ENCODE measurements around the gene ZNF770. TPM values are rescaled to one million over a fixed set of nuclear protein-coding genes. Genes with fewer than 3 reads are reported as not detected.

Gene ZNF770
- total and polyA plus RNA-seq, 10 of the 15 experiments (the other 5 are each of a cell fraction or from before 2014, with no cell fraction given): 1.8 to 118 (median 26.0) TPM

- no peak for FAIRE-seq
Measured at GRCh38 chr15:34941831-34942230, 46.3 kb downstream of the ZNF770 start.

More at GRCh38 chr15:34941831-34942230, 46.3 kb downstream of the ZNF770 start:
- SMC1A ChIA-PET (ENCODE audit: uncharacterized antibody, unreplicated experiment): interaction anchor here (1.1 kb wide), 2 partner anchors 9 to 12 kb away, joined by 3 to 5 read pairs; no protein-coding TSS in a partner anchor
- no peak for TF ChIP-seq BCL3 (IDR thresholded peaks at IDR 0.05; ENCODE audit: borderline replicate concordance, insufficient read depth, low read depth, low read length, poor library complexity, severe bottlenecking)
- TF ChIP-seq POLR2A (IDR thresholded peaks at IDR 0.05; ENCODE audit: low read depth, low read length): no peak
- TF ChIP-seq E2F8 (IDR thresholded peaks at IDR 0.05; ENCODE audit: low read depth, partially characterized antibody): no peak
- TF ChIP-seq POU2F2 (IDR thresholded peaks at IDR 0.05; ENCODE audit: borderline replicate concordance, low read depth, low read length): no peak
- no peak for TF ChIP-seq SIN3A (IDR thresholded peaks at IDR 0.05; ENCODE audit: low read depth, low read length)
- no peak for TF ChIP-seq ZNF274 (IDR thresholded peaks at IDR 0.05; ENCODE audit: insufficient read depth, insufficient read length)
- TF ChIP-seq ATF2 (IDR thresholded peaks at IDR 0.05; ENCODE audit: low read length): no peak
- Histone ChIP-seq H2AFZ (ENCODE audit: control insufficient read depth, low read depth, low read length) (no peak overlapping the region), H3K9ac (ENCODE audit: control insufficient read depth, insufficient read depth, low read length) (no peak overlapping the region), H3K27me3 (replicated peaks in 1 of 2; ENCODE audit: control insufficient read depth in 2 of 2, insufficient read depth in 2 of 2, low read length in 1 of 2) (no peaks in the 10 kb centered on the region), H3K9me3 (replicated peaks; ENCODE audit: control insufficient read depth, insufficient read depth, low read length) (no peaks in the 10 kb centered on the region), H3K79me2 (ENCODE audit: control insufficient read depth, insufficient read depth, low read length) (no peaks in the 10 kb centered on the region), H3K4me2 (ENCODE audit: control insufficient read depth, insufficient read depth) (no peak overlapping the region), H4K20me1 (ENCODE audit: control insufficient read depth, insufficient read depth) (no peaks in the 10 kb centered on the region), H3K36me3 (ENCODE audit: control insufficient read depth in 2 of 2, insufficient read depth in 2 of 2, low read length in 1 of 2) (peaks cover 0 to 5% of the 10 kb centered on the region in 2 experiments; a peak in 3 of 4 replicates), H3K4me3 (no peak overlapping the region), H3K27ac (ENCODE audit: control insufficient read depth, insufficient read depth) (no peak overlapping the region), H3K4me1 (ENCODE audit: control insufficient read depth, insufficient read depth, low read length) (no peaks in the 10 kb centered on the region)
- ATAC-seq: no peak
- CTCF ChIA-PET: interaction anchor here (0.9 to 3.7 kb wide), 3 partner anchors 14 to 28 kb away, joined by 3 to 11 read pairs (median 5); partner anchors contain the start of gene AQR
- no TSS peak for BruUV-seq (replicated peaks)
- intact Hi-C loops (cut with micrococcal nuclease; ENCODE audit: unreplicated experiment): no loop called here
- POLR2A ChIA-PET: no interaction called here
- no peak for DNase-seq (ENCODE audit: low read depth, low spot score)
- RAD21 ChIA-PET (ENCODE audit: unreplicated experiment): no interaction called here
- WGBS (ENCODE audit: insufficient coverage, insufficient replicate concordance, low lambda C conversion rate, missing lambda C conversion rate): 87% methylated on average over 3 of the region's 3 CpGs
- in situ Hi-C loops (cut with MboI): no loop called here

Data from GM12878 (cell line).